HUES48 (cell line): ENCODE measurements around the gene CPAMD8.

Experiments used
- H3K27ac ChIP-seq: one replicate; pipeline ENCODE4 v1.7.0; 2013; ENCODE audit warnings: low read depth, low read length, inconsistent platforms
- H3K27me3 ChIP-seq: 2 replicates; pipeline ENCODE4 v1.6.1; 2013; ENCODE audit warnings: mild to moderate bottlenecking, low read length; ENCODE audit not compliant: control insufficient read depth, insufficient read depth
- H3K36me3 ChIP-seq: 2 replicates; pipeline ENCODE4 v1.6.1; 2013; ENCODE audit warnings: low read length; ENCODE audit not compliant: control insufficient read depth, insufficient read depth
- H3K4me1 ChIP-seq: 2 replicates; pipeline ENCODE4 v1.6.1; 2013; ENCODE audit warnings: mild to moderate bottlenecking, low read length; ENCODE audit not compliant: control insufficient read depth, insufficient read depth
- H3K4me3 ChIP-seq: 2 replicates; pipeline ENCODE4 v1.5.1; 2013; ENCODE audit warnings: mild to moderate bottlenecking, low read depth, low read length
- H3K9ac ChIP-seq: 2 replicates; pipeline ENCODE4 v1.6.1; 2013; ENCODE audit warnings: mild to moderate bottlenecking, low read depth, low read length, moderate library complexity
- H3K9me3 ChIP-seq: 2 replicates; pipeline ENCODE4 v1.6.1; 2013; ENCODE audit warnings: low read length; ENCODE audit not compliant: control insufficient read depth, insufficient read depth

Gene CPAMD8

DNA sequence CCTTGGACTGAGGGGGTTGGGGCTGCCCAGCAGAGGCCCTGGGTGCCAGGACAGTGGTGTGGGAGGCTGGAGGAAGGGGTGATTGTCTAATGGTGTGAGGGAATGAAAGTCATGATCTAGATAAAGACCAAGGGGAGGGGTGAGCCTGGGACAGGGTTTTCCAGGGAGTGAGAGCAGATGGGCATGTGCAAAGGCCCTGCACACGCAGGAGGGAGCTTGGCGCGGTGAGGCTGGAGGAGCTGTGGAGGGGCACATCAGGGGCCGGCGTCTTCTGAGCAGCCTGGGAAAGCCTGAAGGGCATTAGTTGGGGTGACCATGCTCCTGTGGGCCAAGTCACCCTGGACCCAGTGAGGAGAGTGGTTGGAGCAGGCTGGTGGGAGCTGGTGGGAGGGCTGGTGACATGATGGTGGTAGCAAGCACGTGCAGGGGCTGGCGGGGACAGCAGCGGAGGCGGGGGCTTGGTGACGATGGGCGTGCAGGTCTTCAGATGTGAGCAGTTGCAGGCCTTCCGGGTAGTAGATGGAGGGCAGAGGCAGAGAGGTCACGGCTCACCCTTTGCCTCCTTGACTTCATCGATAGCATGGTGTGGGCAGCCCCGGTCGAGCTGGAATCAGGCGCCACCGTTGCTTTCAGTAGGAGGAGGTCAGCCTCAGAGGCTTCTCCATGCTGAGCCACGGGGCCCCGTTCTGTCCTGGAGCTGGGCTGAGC lies 158.0 kb downstream of the CPAMD8 start:
- no peak overlapping the region for H3K9ac ChIP-seq
- H3K4me1 ChIP-seq = no peaks in the 10 kb centered on the region
- H3K4me3 ChIP-seq = no peak overlapping the region
- no peaks in the 10 kb centered on the region for H3K9me3 ChIP-seq
- H3K27me3 ChIP-seq = no peaks in the 10 kb centered on the region
- H3K36me3 ChIP-seq = peaks cover 93% of the 10 kb centered on the region
- no peak overlapping the region for H3K27ac ChIP-seq

- H3K27me3 ChIP-seq = no peaks in the 10 kb centered on the region
- H3K36me3 ChIP-seq = peaks cover 96% of the 10 kb centered on the region
- H3K4me3 ChIP-seq = no peak overlapping the region
Observed at GRCh38 chr19:16867211-16867610, 159.4 kb downstream of the CPAMD8 start.

DNA sequence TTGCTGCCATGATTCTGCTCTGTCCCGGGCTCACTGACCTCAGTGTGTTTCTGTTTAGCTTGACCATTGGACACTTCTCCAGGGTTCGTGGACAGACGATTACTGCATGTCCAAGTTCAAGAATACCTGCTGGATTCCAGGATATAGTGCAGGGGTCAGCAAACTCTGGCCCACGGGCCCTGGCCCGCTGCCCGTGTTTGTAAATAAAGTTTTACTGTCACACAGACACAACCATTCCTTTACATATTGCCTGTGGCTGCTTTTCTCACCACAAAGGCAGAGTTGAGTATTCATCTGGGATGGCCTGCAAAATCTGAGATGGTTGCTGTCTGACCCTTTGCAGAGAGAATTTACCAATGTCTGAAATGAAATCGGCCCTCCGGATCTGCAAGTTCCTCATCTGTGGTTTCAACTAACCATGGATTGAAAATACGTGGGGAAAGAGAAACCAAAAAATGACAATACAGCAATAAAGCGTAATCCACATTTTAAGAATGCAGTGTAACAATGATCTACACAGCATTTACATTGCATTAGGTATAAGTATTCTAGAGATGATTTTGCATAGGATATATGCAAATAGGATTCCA lies 163.7 kb downstream of the CPAMD8 start:
- no peaks in the 10 kb centered on the region for H3K27me3 ChIP-seq
- no peaks in the 10 kb centered on the region for H3K4me1 ChIP-seq
- no peaks in the 10 kb centered on the region for H3K9me3 ChIP-seq
- no peak overlapping the region for H3K4me3 ChIP-seq
- no peak overlapping the region for H3K9ac ChIP-seq
- peaks cover 61% of the 10 kb centered on the region for H3K36me3 ChIP-seq
- no peak overlapping the region for H3K27ac ChIP-seq

More at GRCh38 chr19:16867211-16867610, 159.4 kb downstream of the CPAMD8 start:
- Histone ChIP-seq H3K27ac (no peak overlapping the region), H3K4me1 (no peaks in the 10 kb centered on the region), H3K9me3 (no peaks in the 10 kb centered on the region), H3K9ac (no peak overlapping the region)

DNA sequence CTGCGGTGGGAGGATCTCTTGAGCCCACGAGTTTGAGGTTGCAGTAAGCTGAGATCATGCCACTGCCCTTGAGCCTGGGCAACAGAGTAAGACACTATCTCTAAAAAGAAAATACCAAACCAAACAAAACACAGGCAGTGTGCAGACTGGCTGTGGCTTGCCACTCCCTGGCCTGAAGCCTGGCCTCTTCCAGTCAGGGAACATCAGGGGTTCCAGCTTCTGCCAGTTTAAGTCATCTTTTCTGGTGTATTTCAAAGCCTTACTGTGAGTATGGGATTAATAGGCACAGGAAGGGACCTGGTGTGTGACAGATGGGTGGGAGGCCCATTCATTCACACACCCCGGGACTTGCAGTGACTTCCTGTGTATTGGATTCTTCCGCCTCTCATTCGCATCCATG lies 164.8 kb downstream of the CPAMD8 start:
- H3K4me3 ChIP-seq = no peak overlapping the region
- H3K27ac ChIP-seq = no peak overlapping the region
- no peak overlapping the region for H3K9ac ChIP-seq
- H3K9me3 ChIP-seq = no peaks in the 10 kb centered on the region
- peaks cover 50% of the 10 kb centered on the region for H3K36me3 ChIP-seq
- no peaks in the 10 kb centered on the region for H3K4me1 ChIP-seq
- no peaks in the 10 kb centered on the region for H3K27me3 ChIP-seq

- Histone ChIP-seq H3K9me3 (no peaks in the 10 kb centered on the region), H3K27me3 (no peaks in the 10 kb centered on the region), H3K9ac (no peak overlapping the region), H3K4me3 (no peak overlapping the region), H3K36me3 (peaks cover 45% of the 10 kb centered on the region), H3K4me1 (no peaks in the 10 kb centered on the region), H3K27ac (no peak overlapping the region)
Observed at GRCh38 chr19:16861011-16861410, 165.6 kb downstream of the CPAMD8 start.

DNA sequence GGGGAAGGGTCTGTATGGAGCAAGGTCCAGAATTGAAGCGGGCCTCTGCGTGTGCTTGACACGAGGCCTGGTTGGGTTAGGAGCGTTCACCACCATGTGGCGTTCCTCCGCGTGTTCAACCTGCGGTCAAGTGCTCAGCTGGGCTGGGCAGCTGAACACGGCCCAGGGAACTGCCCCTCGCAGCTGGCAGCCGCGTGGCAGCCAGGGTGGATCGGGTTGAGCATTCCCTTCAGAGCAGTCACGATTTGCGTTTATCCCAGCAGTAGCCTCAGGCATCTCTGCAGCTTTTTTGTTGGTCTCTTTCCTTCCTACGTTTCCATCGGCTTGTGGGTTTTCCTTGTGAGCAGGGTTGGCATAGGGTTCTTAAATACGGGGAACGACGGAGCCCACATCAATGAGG lies 166.5 kb downstream of the CPAMD8 start:
- Histone ChIP-seq H3K36me3 (peaks cover 43% of the 10 kb centered on the region), H3K4me1 (no peaks in the 10 kb centered on the region), H3K27me3 (no peaks in the 10 kb centered on the region), H3K9ac (no peak overlapping the region), H3K4me3 (no peak overlapping the region), H3K27ac (no peak overlapping the region), H3K9me3 (no peaks in the 10 kb centered on the region)

DNA sequence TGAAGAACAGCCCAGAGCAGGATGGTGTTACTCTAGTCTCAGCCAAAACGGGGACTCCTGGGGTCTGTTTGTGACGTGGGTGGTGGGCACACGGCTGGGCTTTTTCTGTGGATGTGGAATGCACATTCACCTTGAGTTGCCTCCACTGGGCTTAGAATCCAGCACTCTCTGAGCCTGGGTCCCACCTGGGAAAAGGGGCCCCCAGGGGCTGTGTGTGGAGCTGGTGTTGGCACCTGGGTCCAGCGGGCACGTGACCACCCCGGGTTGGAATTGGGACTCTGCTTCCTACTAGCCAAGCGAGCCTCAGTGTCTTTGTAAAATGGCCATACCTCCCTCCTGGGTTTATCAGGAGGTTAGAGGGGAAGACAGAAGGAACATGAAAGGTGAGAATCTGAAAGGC lies 167.0 kb downstream of the CPAMD8 start:
- Histone ChIP-seq H3K9me3 (no peaks in the 10 kb centered on the region), H3K4me3 (no peak overlapping the region), H3K36me3 (peaks cover 45% of the 10 kb centered on the region), H3K27ac (no peak overlapping the region), H3K4me1 (no peaks in the 10 kb centered on the region), H3K9ac (no peak overlapping the region), H3K27me3 (no peaks in the 10 kb centered on the region)

DNA sequence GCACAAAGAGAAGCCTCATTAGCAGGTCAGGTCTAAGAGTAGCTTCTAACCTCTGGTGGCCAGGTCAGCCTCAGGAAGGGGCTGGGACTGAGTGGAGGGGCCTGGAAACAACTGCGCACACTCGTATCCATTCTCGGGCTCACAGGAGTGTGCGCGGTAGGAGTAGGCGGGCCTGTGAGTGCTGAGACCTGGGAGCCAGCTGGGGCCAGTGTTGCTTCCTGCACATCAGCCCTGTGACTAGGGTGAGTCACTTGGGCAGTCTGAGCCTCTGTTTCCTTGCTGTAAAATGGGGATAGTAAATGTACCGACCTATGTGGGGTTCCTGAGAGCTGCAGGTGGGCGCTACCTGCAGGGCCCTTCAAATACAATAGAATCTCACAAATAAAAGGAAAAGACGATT lies 170.5 kb downstream of the CPAMD8 start:
- no peaks in the 10 kb centered on the region for H3K4me1 ChIP-seq
- H3K36me3 ChIP-seq = peaks cover 53% of the 10 kb centered on the region

GRCh38 chr19:16853066-16853465 lies 173.5 kb downstream of the CPAMD8 start:
- Histone ChIP-seq H3K4me1 (no peaks in the 10 kb centered on the region), H3K27me3 (no peaks in the 10 kb centered on the region), H3K9me3 (no peaks in the 10 kb centered on the region), H3K27ac (no peak overlapping the region), H3K4me3 (no peak overlapping the region), H3K9ac (no peak overlapping the region), H3K36me3 (peaks cover 78% of the 10 kb centered on the region)

More for the DNA sequence above, 170.5 kb downstream of the CPAMD8 start:
- Histone ChIP-seq H3K9ac (no peak overlapping the region), H3K9me3 (no peaks in the 10 kb centered on the region), H3K27ac (no peak overlapping the region), H3K27me3 (no peaks in the 10 kb centered on the region), H3K4me3 (no peak overlapping the region)

DNA sequence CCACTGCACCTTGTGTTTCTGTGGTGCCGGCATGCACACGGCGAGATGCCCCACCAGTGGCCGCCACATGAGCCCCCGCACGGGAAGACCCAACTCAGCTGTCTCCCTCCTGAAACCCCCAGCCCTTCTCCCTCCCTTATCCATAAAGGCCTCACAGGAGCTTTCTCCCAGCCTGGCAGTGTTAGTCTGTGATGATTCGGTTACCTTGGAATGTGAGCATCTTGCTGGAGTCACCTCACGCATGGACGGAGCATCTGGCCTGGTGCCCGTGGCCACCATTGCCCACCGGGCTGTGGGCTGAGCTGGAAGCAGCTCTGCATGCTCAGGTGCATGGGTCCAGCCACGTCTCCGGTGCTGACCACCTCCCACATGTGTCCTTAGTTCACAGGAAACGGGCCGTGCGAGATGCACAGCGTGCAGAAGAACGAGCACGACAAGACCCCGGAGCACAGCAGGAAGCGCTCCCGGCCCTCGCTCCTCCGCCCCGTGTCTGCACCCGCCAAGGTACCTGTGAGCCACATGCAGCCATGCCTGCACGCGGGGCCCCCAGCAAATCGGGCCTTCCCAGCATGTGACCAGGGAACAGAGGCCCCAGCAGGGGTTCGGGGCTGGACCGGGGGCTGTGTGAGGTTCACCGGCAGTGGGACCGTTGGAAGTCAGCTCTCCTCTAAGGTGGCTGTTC lies 175.4 kb downstream of the CPAMD8 start:
- Histone ChIP-seq H3K36me3 (peaks cover 95% of the 10 kb centered on the region), H3K4me1 (no peaks in the 10 kb centered on the region), H3K4me3 (no peak overlapping the region), H3K9me3 (no peaks in the 10 kb centered on the region), H3K9ac (no peak overlapping the region), H3K27me3 (no peaks in the 10 kb centered on the region), H3K27ac (no peak overlapping the region)

DNA sequence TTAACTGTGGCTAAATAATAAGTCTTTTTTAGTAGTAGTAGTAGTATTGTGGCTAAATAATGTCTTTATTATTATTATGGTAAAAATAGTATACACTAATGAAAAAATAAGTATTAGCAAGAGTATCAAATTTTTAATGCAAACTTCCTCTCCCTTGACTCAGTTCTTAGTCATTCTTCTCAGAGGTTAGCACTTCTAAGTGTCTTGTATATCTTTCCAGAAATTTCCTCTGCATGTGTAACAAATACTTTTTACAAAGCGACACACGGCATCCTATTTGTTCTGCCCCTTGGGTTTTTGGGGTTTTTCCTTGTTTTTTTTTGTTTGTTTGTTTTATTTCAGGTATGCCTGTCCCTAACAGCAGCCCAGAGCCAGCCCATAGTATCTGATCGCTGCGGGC lies 176.5 kb downstream of the CPAMD8 start:
- Histone ChIP-seq H3K9ac (no peak overlapping the region), H3K4me3 (no peak overlapping the region), H3K36me3 (peaks cover 97% of the 10 kb centered on the region), H3K27me3 (no peaks in the 10 kb centered on the region), H3K27ac (no peak overlapping the region), H3K9me3 (no peaks in the 10 kb centered on the region), H3K4me1 (no peaks in the 10 kb centered on the region)
